Activated T-helper 17 cell treated with anti-CD3 and anti-CD28 coated beads, Interleukin-2, amount 50 U/mL, for 72 hours (primary cell): ENCODE data around the gene FAHD1. TPM values are rescaled to one million over a fixed set of nuclear protein-coding genes. Genes with fewer than 3 reads are reported as not detected.

Experiments
- ATAC-seq: fragments of 150-1000 bp; cut with Tn5 transposase; replicated peaks from 2 replicates; pipeline ENCODE4 v1.10.0; 2021; ENCODE audit warnings: mild to moderate bottlenecking, moderate library complexity
- H3K27ac Mint-ChIP-seq: one replicate; pipeline ENCODE4 v1.8.0; 2022; ENCODE audit warnings: mixed read lengths
- H3K27me3 Mint-ChIP-seq: one replicate; pipeline ENCODE4 v1.8.0; 2022; ENCODE audit warnings: mixed read lengths
- H3K36me3 Mint-ChIP-seq: one replicate; pipeline ENCODE4 v1.8.0; 2022; ENCODE audit warnings: low read depth, mild to moderate bottlenecking, mixed read lengths
- H3K4me1 Mint-ChIP-seq: one replicate; pipeline ENCODE4 v1.8.0; 2022; ENCODE audit warnings: mixed read lengths
- H3K4me3 Mint-ChIP-seq: one replicate; pipeline ENCODE4 v1.8.0; 2022; ENCODE audit warnings: mild to moderate bottlenecking, mixed read lengths
- H3K9me3 Mint-ChIP-seq: one replicate; pipeline ENCODE4 v1.8.0; 2022; ENCODE audit warnings: mixed read lengths
- total RNA-seq, 2 donors: library from RNA; stranded (reverse); gene quantifications; one replicate each; pipeline ENCODE4 v1.2.3, GENCODE V29; 2022

Gene FAHD1
- 10 to 100 TPM; 19.2 to 19.3 TPM for total RNA-seq

DNA sequence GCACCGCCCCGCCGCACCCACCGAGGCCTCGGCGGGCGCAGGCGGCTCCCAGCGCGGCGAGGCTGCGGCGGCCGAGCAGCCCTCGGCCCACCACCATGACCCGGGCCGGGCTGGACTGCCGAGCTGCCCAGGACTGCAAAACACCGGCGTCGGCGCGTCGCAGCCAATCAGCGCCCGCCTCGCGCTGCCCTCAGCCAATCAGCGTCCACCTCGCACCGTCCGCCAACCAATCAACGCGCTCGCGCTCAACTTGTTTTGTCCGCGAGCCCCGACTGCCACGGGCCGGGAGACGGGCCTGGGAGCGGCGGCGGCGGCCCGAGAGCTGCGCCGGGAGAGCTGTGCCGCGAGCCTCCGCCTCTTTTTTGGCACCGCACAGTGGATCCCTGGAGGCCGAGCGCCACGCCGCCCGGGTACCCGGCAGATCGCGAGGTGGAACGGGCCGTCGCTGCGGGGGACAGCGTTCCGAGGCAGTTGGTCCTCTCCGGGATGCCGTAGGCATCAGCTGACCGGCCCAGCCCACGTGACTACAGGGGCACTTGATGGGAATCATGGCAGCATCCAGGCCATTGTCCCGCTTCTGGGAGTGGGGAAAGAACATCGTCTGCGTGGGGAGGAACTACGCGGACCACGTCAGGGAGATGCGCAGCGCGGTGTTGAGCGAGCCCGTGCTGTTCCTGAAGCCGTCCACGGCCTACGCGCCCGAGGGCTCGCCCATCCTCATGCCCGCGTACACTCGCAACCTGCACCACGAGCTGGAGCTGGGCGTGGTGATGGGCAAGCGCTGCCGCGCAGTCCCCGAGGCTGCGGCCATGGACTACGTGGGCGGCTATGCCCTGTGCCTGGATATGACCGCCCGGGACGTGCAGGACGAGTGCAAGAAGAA lies at the start of gene FAHD1, which contains the start of gene HAGH:
FAHD1 (plus strand) TSS at position 516 of the 883 bp plus-strand sequence; CDS start at position 549, 33 bp downstream.
HAGH (minus strand) TSS at position 135 of the 883 bp plus-strand sequence; CDS start at position 97, 38 bp downstream.
- Mint-ChIP-seq H3K9me3 (no peaks in the 10 kb centered on the region), H3K4me3 (peak within 1 kb of the TSS; percentile 99), H3K36me3 (peaks cover 21% of the 10 kb centered on the region), H3K4me1 (peaks cover 14% of the 10 kb centered on the region), H3K27ac (peak within 1 kb of the TSS; percentile 96), H3K27me3 (no peaks in the 10 kb centered on the region)
- ATAC-seq, result peak; percentile 89

DNA sequence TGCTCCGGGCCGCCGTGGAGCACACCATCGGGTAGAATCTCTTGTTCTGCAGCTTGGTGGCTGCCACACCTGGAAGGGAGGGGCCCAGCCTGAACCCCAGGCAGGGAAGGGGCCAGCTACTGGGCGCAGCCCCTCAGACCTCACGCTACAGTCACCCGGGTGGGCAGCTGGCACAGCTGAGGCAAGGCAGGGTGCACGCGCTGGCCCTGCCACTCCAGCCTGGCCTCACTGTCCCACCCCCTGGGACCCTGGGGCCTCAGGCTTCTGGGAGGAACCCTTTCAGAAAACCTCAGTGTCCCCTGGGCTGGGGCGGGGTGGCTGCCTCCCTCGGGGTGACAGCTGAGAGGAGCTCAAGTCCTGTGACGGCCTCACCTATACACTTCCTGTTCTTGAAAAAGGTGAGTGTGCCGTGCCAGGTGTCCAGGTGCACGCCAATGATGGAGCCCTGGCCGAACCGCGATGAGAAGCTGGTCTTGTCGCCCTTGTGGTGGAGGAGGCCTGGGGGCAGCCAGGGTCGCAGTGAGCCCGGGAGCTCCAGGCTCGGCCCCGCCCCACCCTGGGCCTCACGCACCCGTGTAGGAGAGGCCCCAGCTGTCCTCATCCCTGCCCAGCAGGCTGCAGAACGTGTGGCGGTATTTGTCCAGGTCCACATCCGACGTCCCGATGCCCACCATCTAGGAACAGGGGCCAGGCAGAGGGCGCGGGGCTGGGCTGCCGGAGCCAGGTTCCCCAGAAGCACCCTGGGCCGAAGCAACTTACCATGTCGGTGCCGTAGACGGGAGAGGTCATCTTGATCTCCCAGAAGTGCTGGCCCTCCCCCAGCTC lies 49.4 kb upstream of the FAHD1 start:
- H3K27ac Mint-ChIP-seq, result no peak overlapping the region
- H3K36me3 Mint-ChIP-seq, result peaks cover 7% of the 10 kb centered on the region
- H3K9me3 Mint-ChIP-seq, result no peaks in the 10 kb centered on the region

DNA sequence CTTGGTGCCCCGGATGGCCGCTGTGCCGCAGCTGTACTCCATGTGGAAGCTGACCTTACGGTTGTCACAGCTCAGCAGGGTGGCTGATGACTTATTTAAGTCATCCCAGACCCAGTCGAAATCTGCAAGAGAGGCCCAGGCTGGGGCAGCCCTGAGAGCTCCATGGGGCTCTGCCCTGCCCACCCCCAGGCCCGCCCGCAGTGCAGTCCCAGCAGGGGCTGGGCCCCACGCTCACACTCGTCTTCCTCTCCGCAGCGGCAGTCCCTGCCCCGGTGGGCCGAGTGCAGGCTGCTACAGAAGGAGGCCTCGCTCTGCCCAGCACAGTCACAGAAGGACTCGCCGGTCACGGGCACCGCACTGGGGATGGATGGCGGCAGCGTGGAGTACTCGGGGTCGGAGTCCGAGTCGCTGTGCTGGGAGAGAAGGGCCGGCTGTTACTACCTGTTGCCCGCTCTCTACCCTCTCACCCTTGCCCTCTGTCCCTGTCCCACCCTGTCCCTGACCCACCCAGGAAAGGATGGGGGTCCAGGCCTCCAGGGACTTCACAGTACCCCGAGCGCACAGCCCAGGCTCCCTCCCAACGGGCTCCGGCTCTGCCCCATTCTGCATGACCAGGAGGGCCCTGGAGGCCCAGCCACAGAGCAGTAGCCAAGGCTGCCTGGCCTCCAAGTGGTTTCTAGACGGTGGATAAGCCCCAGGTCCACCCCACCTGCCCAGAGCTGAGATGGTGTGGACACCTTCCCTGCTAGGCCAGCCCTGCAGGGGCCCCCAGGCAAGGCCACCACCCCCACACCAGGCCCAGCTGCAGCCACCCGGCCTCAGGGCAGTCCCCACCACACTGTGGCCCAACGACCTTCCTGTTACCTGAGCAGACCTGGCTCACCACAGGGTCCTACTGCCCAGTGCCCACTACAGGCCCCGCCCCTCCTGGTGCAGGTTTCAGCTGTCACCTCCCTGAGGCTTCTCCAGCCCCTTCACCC lies 48.5 kb upstream of the FAHD1 start:
- Mint-ChIP-seq H3K4me3 (no peak overlapping the region), H3K27ac (no peak overlapping the region), H3K27me3 (no peaks in the 10 kb centered on the region), H3K9me3 (no peaks in the 10 kb centered on the region), H3K4me1 (no peaks in the 10 kb centered on the region), H3K36me3 (peaks cover 7% of the 10 kb centered on the region)
- no peak for ATAC-seq

More for the DNA sequence above, 49.4 kb upstream of the FAHD1 start:
- H3K4me3 Mint-ChIP-seq, result no peak overlapping the region
- no peak for ATAC-seq
- H3K4me1 Mint-ChIP-seq, result no peaks in the 10 kb centered on the region
- H3K27me3 Mint-ChIP-seq, result no peaks in the 10 kb centered on the region

DNA sequence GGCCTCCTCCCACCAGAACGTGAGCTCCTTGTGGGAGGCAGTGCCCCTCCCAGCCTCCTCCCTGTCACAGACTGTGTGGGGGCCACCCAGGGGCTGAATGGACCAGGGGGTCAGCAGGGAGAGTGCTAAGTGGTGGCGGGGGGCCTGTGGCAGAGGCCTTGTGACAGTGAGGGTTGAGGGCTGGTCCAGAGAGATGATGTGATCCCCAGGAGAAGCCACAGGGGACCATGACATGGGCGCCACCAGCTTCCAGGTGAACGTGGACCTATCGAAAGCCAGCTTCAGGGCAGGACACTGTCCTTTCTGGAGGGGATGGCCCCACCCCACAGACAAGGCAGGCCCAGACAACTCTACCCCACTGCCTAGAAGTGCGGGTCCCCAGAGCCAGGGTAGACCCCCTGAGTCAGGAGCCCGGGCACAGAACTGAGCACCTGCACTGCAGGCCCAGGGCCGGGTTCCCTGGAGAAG lies 47.7 kb upstream of the FAHD1 start:
- Mint-ChIP-seq H3K27ac (no peak overlapping the region), H3K4me1 (no peaks in the 10 kb centered on the region), H3K36me3 (peaks cover 7% of the 10 kb centered on the region), H3K4me3 (no peak overlapping the region), H3K9me3 (no peaks in the 10 kb centered on the region), H3K27me3 (no peaks in the 10 kb centered on the region)
- no peak for ATAC-seq

DNA sequence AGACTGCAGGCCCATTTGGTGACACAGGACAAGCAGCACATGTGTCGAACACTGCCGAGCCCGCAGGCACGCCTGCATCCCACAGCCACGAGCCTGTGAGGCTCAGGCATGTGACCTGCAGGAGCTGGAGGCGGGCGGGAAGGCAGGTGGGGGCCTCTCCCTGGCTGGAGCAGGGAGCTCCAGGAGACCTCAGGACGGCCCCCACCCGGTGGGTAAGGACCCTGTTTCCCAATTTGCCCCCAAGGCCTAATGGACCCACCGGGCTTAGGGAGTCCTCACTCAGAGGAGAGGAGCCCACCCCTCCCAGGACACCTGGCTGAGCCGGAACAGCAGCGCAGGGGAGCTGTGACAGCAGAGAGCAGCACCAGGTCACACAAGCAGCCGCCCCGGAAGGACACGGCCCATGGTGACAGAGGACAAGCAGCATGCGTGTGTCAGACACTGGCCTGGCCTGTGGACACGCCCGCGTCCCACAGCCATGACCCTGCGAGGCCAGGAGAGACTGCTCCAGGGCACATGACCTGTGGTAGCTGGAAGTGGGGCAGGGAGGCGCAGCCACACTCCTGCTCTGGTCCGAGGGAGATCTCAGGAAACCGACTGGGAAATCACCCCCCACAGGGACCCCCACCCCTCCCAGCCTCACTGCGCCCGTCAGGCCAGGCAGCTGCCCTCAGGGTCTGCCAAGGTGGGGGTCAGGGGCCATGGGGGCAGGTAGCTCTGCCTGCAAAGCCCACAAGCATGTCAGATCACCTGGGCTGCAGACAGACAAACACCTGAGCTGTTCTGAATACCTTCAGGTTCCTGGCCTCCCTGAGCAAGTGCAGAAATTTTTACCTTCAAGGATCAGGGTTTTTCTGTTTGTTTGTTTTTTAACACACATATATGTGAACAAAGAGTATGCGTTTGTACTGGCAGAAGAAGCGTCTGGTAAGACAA lies 47.0 kb upstream of the FAHD1 start:
- ATAC-seq, result no peak
- H3K27me3 Mint-ChIP-seq, result no peaks in the 10 kb centered on the region
- H3K4me1 Mint-ChIP-seq, result no peaks in the 10 kb centered on the region
- peak overlapping the region; percentile 89 for H3K4me3 Mint-ChIP-seq
- peaks cover 10% of the 10 kb centered on the region for H3K36me3 Mint-ChIP-seq
- no peak overlapping the region for H3K27ac Mint-ChIP-seq
- H3K9me3 Mint-ChIP-seq, result no peaks in the 10 kb centered on the region

DNA sequence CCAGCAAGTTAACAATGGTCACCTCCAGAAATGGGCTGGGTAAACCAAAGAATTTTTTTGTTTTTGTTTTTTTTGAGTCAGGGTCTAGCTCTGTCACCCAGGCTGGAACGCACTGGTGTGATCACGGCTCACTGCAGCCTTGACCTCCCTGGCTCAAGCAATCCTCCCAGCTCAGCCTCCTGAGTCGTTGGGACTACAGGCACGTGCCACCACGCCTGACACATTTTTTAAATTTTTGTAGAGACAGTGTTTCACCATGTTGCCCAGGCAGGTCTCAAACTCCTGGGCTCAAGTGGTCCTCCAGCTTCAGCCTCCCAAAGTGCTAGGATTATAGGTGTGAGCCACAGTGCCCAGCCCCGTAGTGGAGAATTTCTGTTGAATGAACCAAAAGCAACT lies 46.3 kb upstream of the FAHD1 start:
- Mint-ChIP-seq H3K27ac (no peak overlapping the region), H3K4me1 (no peaks in the 10 kb centered on the region), H3K4me3 (peak overlapping the region; percentile 89), H3K9me3 (no peaks in the 10 kb centered on the region), H3K27me3 (no peaks in the 10 kb centered on the region), H3K36me3 (peaks cover 14% of the 10 kb centered on the region)
- no peak for ATAC-seq

DNA sequence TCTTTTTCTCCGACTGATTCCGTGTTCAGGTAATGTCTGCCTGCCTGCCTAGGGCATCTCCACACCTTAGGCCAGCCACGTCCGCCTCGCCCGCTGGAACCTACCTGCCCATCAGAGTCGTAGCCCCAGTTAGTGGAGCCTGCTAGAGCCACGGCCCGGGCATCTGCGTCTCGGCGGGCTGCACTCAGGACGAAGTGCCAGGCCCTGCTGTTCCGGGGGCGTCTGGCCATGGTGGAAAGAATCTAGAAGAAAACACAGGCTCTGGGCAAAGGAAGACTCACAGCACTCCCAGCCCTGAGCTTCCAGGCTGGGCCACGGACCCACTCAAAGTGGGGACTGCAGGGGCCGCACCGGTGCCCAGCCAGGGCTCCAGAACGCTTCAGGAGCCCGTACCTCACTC lies 45.8 kb upstream of the FAHD1 start:
- no peaks in the 10 kb centered on the region for H3K27me3 Mint-ChIP-seq
- H3K27ac Mint-ChIP-seq, result peak overlapping the region; percentile 67
- H3K4me3 Mint-ChIP-seq, result peak overlapping the region; percentile 89
- no peak for ATAC-seq
- no peaks in the 10 kb centered on the region for H3K4me1 Mint-ChIP-seq
- H3K9me3 Mint-ChIP-seq, result no peaks in the 10 kb centered on the region
- H3K36me3 Mint-ChIP-seq, result peaks cover 14% of the 10 kb centered on the region

DNA sequence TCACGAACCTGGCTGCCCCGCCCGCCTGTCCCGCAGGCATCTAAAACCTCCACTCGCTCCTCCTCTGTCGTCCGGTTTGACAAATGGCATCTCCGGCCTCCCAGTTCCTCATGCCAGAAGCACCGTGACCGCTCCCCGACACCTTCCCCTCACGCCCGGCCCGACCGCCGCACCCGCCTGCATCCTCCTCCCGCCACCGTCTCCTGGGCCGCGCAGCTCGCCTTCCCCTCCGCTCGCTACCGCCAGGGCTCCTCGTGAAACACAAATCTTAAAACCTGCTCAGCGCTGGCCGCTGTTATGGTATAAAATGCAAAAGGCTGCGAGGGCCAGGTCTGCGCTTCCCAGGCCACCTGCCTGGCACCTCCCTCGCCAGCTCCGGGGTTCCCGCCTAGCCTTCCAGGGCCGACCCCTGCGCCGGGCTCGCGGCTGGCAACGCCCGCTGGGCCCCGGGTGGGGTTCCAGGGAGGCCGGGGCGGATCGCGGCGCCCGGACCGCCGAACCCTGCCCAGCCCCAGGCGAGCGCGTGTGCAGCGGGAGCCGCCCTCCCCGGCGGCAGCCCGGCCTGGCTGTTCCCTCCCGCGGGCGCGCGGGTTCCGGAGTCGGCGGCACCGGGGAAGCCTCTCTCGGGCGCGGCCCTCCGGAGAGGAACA lies 45.1 kb upstream of the FAHD1 start:
- Mint-ChIP-seq H3K27ac (peak overlapping the region; percentile 67), H3K9me3 (no peaks in the 10 kb centered on the region), H3K4me1 (no peaks in the 10 kb centered on the region), H3K4me3 (peak overlapping the region; percentile 89), H3K36me3 (peaks cover 14% of the 10 kb centered on the region), H3K27me3 (no peaks in the 10 kb centered on the region)
- no peak for ATAC-seq

DNA sequence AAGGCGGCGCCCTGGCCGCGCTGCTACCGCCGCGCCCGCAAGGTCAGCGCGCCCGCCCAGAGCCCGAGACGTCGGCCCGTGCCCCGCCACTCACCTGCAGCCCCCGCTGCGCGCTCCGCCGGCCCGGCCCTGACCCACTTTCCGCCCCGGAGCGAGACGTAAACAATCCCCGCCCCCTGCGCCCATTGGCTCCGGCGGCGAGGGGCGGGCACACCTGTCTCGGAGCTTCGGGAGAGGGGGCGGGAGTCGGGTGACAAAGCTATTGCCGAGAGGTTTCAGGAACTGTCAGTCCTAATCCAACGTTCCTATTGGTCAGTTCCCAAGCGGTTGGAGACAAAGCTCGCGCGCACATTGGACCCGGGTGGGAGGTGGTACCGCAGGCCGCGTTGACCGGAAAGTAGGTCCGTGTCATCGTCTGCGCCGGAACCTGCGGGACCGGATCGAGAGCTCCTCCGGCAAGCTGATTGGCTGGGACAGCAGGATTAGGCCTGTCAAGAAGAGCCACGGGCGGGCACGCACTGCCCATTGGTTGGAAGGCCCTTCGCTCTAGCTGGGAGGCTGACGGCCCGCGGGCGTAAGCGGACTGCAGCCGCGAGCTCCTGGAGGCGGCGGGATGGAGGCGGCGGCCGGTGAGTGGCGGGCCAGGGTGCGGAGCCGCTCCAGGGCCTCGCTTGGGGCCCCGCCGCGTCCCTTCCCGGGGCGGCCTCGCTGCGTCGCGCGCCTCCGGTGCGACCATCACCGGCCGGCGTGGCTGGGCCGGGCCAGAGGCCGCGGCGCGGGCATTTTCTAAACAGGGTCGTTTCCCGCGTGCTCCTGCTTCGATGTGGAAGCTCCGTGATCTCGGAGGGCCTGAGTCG lies 44.4 kb upstream of the FAHD1 start, which contains the start of the genes NUBP2 and SPSB3:
NUBP2 (plus strand) TSS at position 553 of the 857 bp plus-strand sequence; CDS start at position 614, 61 bp downstream.
SPSB3 (minus strand) TSS at position 164 of the 857 bp plus-strand sequence. CDS start 1,088 bp downstream, outside the sequence.
- Mint-ChIP-seq H3K27me3 (no peaks in the 10 kb centered on the region), H3K9me3 (no peaks in the 10 kb centered on the region), H3K27ac (peak within 1 kb of the TSS; percentile 88), H3K4me3 (peak within 1 kb of the TSS; percentile 89), H3K36me3 (peaks cover 14% of the 10 kb centered on the region), H3K4me1 (no peaks in the 10 kb centered on the region)
- ATAC-seq, result peak; percentile 94

DNA sequence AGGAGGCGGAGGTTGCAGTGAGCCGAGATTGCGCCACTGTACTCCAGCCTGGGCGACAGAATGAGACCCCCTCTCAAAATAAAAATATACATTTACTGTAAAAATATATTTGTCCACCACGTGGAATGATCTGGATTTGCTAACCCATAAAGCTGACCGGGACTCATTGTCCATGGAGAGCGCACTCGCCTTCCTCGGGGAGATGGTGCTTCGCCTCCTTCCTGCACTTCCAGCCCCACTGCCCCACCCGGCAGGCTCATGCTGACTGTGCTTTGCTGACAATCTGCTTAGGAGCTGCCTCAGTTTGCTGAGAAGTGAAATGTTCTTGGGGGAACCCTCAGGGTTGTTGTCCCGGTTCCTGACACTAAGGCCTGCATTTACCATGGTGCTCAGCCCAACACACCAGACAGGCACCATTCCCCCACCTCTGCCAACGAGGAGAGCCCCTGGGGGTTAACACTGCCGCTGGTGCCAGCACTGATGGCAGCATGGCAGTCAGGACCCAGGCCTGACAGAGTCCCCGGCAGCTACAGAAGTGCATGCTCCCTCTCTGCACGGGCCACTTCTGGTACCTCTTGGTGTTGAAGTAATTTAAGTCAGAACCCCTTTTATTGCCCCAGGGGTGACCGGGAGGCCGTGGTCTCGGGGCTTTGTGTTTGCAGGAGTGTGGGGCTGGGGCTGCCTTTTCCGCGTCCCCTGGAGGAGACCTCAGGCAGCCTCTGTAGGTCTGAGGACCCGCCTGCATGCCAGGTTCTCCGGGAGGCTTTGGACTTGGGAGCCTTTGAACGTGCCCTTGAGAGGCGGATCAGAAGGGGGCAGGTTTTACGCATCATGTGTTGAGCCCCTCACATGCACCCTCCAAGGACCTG lies 41.8 kb upstream of the FAHD1 start:
- no peak overlapping the region for H3K27ac Mint-ChIP-seq
- no peaks in the 10 kb centered on the region for H3K27me3 Mint-ChIP-seq
- H3K4me3 Mint-ChIP-seq, result peak overlapping the region; percentile 50
- H3K9me3 Mint-ChIP-seq, result no peaks in the 10 kb centered on the region
- peaks cover 21% of the 10 kb centered on the region for H3K36me3 Mint-ChIP-seq
- ATAC-seq, result no peak
- peaks cover 3% of the 10 kb centered on the region for H3K4me1 Mint-ChIP-seq

DNA sequence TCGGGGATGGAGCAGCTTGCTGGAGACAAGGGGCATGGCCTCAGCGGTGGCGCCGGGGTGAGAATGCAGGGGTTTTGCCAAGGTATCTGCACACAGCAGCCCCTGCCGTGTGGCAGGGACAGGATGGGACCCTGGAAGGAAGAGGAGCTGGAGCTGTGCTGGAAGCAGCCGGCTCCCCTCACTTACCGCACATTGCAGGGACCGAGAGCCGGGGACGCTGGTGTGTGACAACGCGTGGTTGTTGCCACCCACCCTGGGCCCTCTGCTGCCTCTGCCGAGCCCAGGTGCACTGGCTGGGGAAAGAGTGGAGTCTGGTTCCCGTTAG lies 41.2 kb upstream of the FAHD1 start:
- Mint-ChIP-seq H3K27me3 (no peaks in the 10 kb centered on the region), H3K4me3 (no peak overlapping the region), H3K4me1 (peaks cover 3% of the 10 kb centered on the region), H3K36me3 (peaks cover 20% of the 10 kb centered on the region), H3K9me3 (no peaks in the 10 kb centered on the region), H3K27ac (no peak overlapping the region)
- no peak for ATAC-seq
